K562 (cell line): Measurements from ENCODE around the gene ANO8. TPM values are rescaled to one million over a fixed set of nuclear protein-coding genes. Genes with fewer than 3 reads are reported as not detected.

ENCODE experiments used
- ATAC-seq: fragments of 200-7000 bp; cut with Tn5 transposase; 3 replicates; pipeline ENCODE4 v1.9.1; 2020; ENCODE audit warnings: moderate library complexity
- BruUV-seq: library from RNA; stranded (reverse); fragments of 400-500 nt; replicated peaks from 2 replicates; lab custom pipeline; 2021; lab: Mats Ljungman, UMichigan
- CTCF ChIA-PET: fragments of 300-600 bp; formaldehyde crosslinking; extraction: SDS; loops from one replicate; lab custom pipeline; 2021; ENCODE audit warnings: low intra/inter-chr PET ratio; lab: Yijun Ruan, JAX
- POLR2A ChIA-PET: fragments of 300-600, 350-650 bp; sonication (Branson Sonifier 250); formaldehyde crosslinking; extraction: SDS; loops from one replicate; lab custom pipeline; 2021; ENCODE audit warnings: antibody characterized with exemption, inconsistent platforms; lab: Yijun Ruan, JAX
- DNase-seq, 4 experiments: peaks; one replicate each; pipeline versions ENCODE4 v3.0.0 to v3.0.0-alpha.2; 2011 to 2018; ENCODE audit warnings: low spot score in 3 of 4, mixed read lengths in 3 of 4; ENCODE audit errors: extremely low read depth in 1 of 4
- FAIRE-seq: peaks from 2 replicates; lab custom pipeline; 2011; peaks lifted over from hg19 to GRCh38; lab: Jason Lieb, UNC
- H2AFZ ChIP-seq: 2 replicates; pipeline ENCODE4 v1.6.0; 2011; ENCODE audit warnings: low read depth, low read length, control low read depth, inconsistent platforms
- H3K27ac ChIP-seq: fragments of 200-600 bp; 3 replicates; pipeline ENCODE4 v1.8.0; 2011; ENCODE audit warnings: low read depth, mild to moderate bottlenecking, control low read depth, inconsistent platforms, low read length, moderate library complexity, mixed read lengths; ENCODE audit errors: extremely low read depth
- H3K27me3 ChIP-seq, 2 experiments: fragments of 300-600 bp in 1 of 2; 2 replicates in 1 of 2; 3 replicates in 1 of 2; pipeline versions ENCODE4 v1.6.0 to v1.8.0; 2011; ENCODE audit warnings: inconsistent platforms in 2 of 2, low read length in 2 of 2, mild to moderate bottlenecking in 1 of 2, mixed read lengths in 1 of 2, moderate library complexity in 1 of 2; ENCODE audit not compliant: control insufficient read depth in 2 of 2, insufficient read depth in 2 of 2
- H3K36me3 ChIP-seq: fragments of 300-600 bp; 3 replicates; pipeline ENCODE4 v1.8.0; 2011; ENCODE audit warnings: mild to moderate bottlenecking, low read length, inconsistent platforms; ENCODE audit not compliant: control insufficient read depth, insufficient read depth
- H3K4me1 ChIP-seq, 2 experiments: fragments of 200-600 bp in 1 of 2; replicated peaks in 1 of 2; 2 replicates in 1 of 2; 3 replicates in 1 of 2; pipeline versions ENCODE4 v1.5.1 to v1.8.0; 2011; ENCODE audit warnings: inconsistent platforms in 2 of 2, low read length in 2 of 2, mild to moderate bottlenecking in 1 of 2, mixed read lengths in 1 of 2, moderate library complexity in 1 of 2; ENCODE audit not compliant: control insufficient read depth in 2 of 2, insufficient read depth in 2 of 2
- H3K4me2 ChIP-seq: 2 replicates; pipeline ENCODE4 v1.6.1; 2011; ENCODE audit warnings: low read length, control low read depth, inconsistent platforms, mixed read lengths; ENCODE audit not compliant: insufficient read depth
- H3K4me3 ChIP-seq: fragments of 200-600 bp; sonication (generic), shearing (Covaris generic); 2 replicates; pipeline ENCODE4 v1.5.1; 2016; ENCODE audit warnings: control low read depth, inconsistent platforms
- H3K79me2 ChIP-seq: fragments of 200-600 bp; 3 replicates; pipeline ENCODE4 v1.8.0; 2011; ENCODE audit warnings: low read length, inconsistent platforms; ENCODE audit not compliant: control insufficient read depth, insufficient read depth
- H3K9ac ChIP-seq, 2 experiments: 2 replicates each; pipeline versions ENCODE4 v1.6.0 to v1.6.1; 2011; ENCODE audit warnings: low read depth in 2 of 2, low read length in 2 of 2, control low read depth in 1 of 2, inconsistent platforms in 1 of 2, mild to moderate bottlenecking in 1 of 2, mixed read lengths in 1 of 2; ENCODE audit not compliant: insufficient read depth in 1 of 2
- H3K9me1 ChIP-seq: one replicate; pipeline ENCODE4 v1.6.0; 2011; ENCODE audit warnings: inconsistent platforms, mild to moderate bottlenecking, low read length, moderate library complexity; ENCODE audit not compliant: control insufficient read depth, insufficient read depth
- H3K9me3 ChIP-seq: replicated peaks from 2 replicates; pipeline ENCODE4 v1.5.1; 2011; ENCODE audit warnings: low read depth, low read length, inconsistent platforms; ENCODE audit not compliant: control insufficient read depth, insufficient read depth
- H4K20me1 ChIP-seq: replicated peaks from 2 replicates; pipeline ENCODE4 v1.6.1; 2011; ENCODE audit warnings: low read length, inconsistent platforms, mixed read lengths; ENCODE audit not compliant: control insufficient read depth, insufficient read depth
- CBX3 ChIP-seq, 2 experiments: IDR thresholded peaks; 1 replicate in 1 of 2; 2 replicates in 1 of 2; pipeline ENCODE4 v1.6.1; 2012; ENCODE audit warnings: inconsistent platforms in 2 of 2, low read length in 2 of 2, borderline replicate concordance in 1 of 2, control low read depth in 1 of 2
- RBFOX2 ChIP-seq: fragments of 200-400 bp; formaldehyde crosslinking; IDR thresholded peaks from 2 replicates; pipeline ENCODE4 v1.6.1; 2017; ENCODE audit warnings: low read depth, mild to moderate bottlenecking, low read length, moderate library complexity
- TRIM28 ChIP-seq: fragments of 450-650 bp; IDR thresholded peaks from 2 replicates; pipeline ENCODE4 v1.6.1; 2017
- WGBS: fragments of 100-300 bp; shearing (Covaris generic); methylation state at CpG from one replicate; pipeline ENCODE4 v1.1.6; 2016; ENCODE audit warnings: low coverage, mixed read lengths; ENCODE audit not compliant: insufficient coverage; ENCODE audit errors: missing lambda C conversion rate; 5-methylcytosine and 5-hydroxymethylcytosine counted together
- in situ Hi-C: fragments of 300-500 bp; cut with MboI; formaldehyde crosslinking; loops from 4 replicates; pipeline ENCODE4 v1.15.0; 2018; ENCODE audit warnings: inconsistent platforms, mixed read lengths
- intact Hi-C: fragments of 100-400 bp; cut with micrococcal nuclease; formaldehyde crosslinking; loops from 2 replicates; pipeline ENCODE4 v1.14.2; 2022
- polyA plus RNA-seq, 8 experiments: library from polyadenylated mRNA; depleted of rRNA in 4 of 8; stranded (reverse) in 5 of 8; unstranded in 3 of 8; fragments of >200 nt; fragmentation: Nextera tagmentation in 2 of 8; fragmentation: Illumina TruSeq in 1 of 8; extraction: Ambion mirVana in 2 of 8; extraction: Trizol in 1 of 8; gene quantifications; 2 replicates each; pipeline versions ENCODE4 v1.2.1 to v1.2.3, GENCODE V29; 2011 to 2014; ENCODE audit warnings: inconsistent platforms in 1 of 8, missing spikeins in 1 of 8
- total RNA-seq, 7 experiments: library from RNA; depleted of rRNA in 6 of 7; stranded (reverse); fragments of >200 nt in 6 of 7; fragmentation: Illumina TruSeq in 2 of 7; extraction: Trizol in 2 of 7; gene quantifications; 2 replicates each; pipeline versions ENCODE4 v1.2.1 to v1.2.3, GENCODE V29; 2011 to 2021; ENCODE audit warnings: low replicate concordance in 1 of 7
- TF ChIP-seq, protein P1 (sequence below): fragments of 450-650 bp; IDR thresholded peaks from 2 replicates; pipeline ENCODE4 v1.6.1; 2016; ENCODE audit warnings: antibody characterized with exemption
- TF ChIP-seq, protein P2 (sequence below): fragments of 450-650 bp; IDR thresholded peaks from 2 replicates; pipeline ENCODE4 v1.6.1; 2016; ENCODE audit warnings: missing biosample characterization, missing genetic modification characterization

The ANO8 gene
- total and polyA plus RNA-seq, 9 of the 15 experiments (the other 6 are each of a cell fraction or from before 2014, with no cell fraction given), result 0.07 to 7.6 (median 2.3) TPM; not detected in 1

DNA sequence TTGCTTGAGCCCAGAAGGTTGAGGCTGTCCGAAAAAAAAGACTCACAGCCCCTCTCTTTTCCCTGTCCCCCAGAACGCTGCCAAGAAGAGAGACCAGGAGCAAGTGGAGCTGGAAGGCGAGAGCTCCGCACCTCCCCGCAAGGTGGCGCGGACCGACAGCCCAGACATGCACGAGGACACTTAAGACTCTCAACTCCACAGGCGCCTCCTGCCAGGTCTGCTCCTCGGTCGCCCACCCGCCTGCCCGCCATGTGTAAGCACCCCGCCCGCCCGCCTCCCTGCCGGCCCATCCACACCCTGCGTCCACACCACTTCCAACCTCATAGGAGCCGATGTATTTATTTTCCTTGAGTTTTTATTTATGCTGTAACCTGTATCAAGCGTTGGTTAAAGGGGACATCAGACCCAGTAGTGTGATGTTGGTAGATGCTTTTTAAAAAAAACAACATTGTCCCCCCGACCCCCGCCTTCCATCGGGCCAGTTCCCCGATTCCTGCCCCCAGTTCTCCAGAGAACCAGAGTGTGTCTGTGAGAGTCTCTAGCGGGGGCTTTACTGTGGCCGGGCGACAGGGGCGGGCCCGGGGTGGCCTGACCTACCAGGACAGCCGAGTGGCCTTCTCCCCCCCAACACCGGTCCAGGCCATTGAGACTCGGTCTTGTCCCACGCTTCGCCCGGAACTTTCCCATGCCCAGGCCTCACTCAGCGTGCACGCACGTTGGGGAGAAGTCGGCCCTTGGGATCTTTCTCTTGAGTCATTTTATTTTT is 15.0 kb downstream of the ANO8 start (continued):
- TF ChIP-seq, protein P1, sequence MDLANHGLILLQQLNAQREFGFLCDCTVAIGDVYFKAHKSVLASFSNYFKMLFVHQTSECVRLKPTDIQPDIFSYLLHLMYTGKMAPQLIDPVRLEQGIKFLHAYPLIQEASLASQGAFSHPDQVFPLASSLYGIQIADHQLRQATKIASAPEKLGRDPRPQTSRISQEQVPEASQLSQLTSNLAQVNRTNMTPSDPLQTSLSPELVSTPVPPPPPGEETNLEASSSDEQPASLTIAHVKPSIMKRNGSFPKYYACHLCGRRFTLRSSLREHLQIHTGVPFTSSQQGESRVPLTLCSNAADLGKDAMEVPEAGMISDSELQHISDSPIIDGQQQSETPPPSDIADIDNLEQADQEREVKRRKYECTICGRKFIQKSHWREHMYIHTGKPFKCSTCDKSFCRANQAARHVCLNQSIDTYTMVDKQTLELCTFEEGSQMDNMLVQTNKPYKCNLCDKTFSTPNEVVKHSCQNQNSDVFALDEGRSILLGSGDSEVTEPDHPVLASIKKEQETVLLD, result no peak
- TF ChIP-seq CBX3 (IDR thresholded peaks at IDR 0.05; ENCODE audit: borderline replicate concordance in 1 of 2, low read length in 2 of 2) (no peak), TRIM28 (no peak)

DNA sequence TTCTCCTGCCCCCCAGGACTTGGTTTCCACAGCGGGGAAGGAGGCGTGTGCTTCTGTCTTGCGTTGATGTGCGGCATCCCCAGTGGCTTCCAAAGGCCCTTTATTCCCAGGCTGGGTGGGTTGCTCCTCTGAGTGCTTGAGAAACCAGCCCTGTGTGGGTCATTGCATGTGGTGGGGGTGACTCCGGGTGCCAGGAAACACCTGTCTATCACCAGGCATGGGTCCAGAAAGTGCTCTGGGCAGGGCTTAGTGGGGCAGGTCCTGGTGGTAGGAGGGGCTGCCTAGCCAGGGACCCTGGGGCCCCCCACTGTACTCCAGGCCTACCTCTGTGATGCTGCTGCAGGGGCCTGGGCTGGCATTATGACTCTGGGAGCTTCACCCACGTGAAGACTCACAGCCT is 15.7 kb downstream of the ANO8 start:
- peaks cover 5 to 32% of the 10 kb centered on the region in 2 experiments; a peak in 4 of 5 replicates for H3K4me1 ChIP-seq
- WGBS, result 85% methylated on average over 6 of the region's 6 CpGs
- FAIRE-seq, result no peak
- H3K4me3 ChIP-seq, result no peak overlapping the region
- no peak overlapping the region for H2AFZ ChIP-seq
- TF ChIP-seq, protein P2, sequence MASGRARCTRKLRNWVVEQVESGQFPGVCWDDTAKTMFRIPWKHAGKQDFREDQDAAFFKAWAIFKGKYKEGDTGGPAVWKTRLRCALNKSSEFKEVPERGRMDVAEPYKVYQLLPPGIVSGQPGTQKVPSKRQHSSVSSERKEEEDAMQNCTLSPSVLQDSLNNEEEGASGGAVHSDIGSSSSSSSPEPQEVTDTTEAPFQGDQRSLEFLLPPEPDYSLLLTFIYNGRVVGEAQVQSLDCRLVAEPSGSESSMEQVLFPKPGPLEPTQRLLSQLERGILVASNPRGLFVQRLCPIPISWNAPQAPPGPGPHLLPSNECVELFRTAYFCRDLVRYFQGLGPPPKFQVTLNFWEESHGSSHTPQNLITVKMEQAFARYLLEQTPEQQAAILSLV (tag), result no peak
- TF ChIP-seq RBFOX2, result 0 out of 2 replicates have a peak, but pooled peaks have one; percentile 22
- no peak for ATAC-seq
- DNase-seq, result no peak
- no peaks in the 10 kb centered on the region; the same call in 2 of the 3 replicates for H3K79me2 ChIP-seq
- no peaks in the 10 kb centered on the region for H4K20me1 ChIP-seq
- H3K9ac ChIP-seq, result no peak overlapping the region
- BruUV-seq, result no TSS peak
- ChIA-PET POLR2A (interaction anchor here (0.7 to 2.4 kb wide), 2 partner anchors 8 to 73 kb away, joined by 3 to 9 read pairs; no protein-coding TSS in a partner anchor), CTCF (no interaction called here)
- H3K9me1 ChIP-seq, result no peaks in the 10 kb centered on the region
- peaks cover 61% of the 10 kb centered on the region for H3K36me3 ChIP-seq
- H3K4me2 ChIP-seq, result no peak overlapping the region
- H3K9me3 ChIP-seq, result no peaks in the 10 kb centered on the region
- intact Hi-C loops, result no loop called here
- no peak overlapping the region for H3K27ac ChIP-seq
- in situ Hi-C loops, result no loop called here
- no peaks in the 10 kb centered on the region for H3K27me3 ChIP-seq
